ENCODE measurements around the gene RPL28. TPM values are rescaled to one million over a fixed set of nuclear protein-coding genes. Genes with fewer than 3 reads are reported as not detected.

Gene RPL28
- total RNA-seq, 1 donor from 2014 or later, result 1,166 TPM

DNA sequence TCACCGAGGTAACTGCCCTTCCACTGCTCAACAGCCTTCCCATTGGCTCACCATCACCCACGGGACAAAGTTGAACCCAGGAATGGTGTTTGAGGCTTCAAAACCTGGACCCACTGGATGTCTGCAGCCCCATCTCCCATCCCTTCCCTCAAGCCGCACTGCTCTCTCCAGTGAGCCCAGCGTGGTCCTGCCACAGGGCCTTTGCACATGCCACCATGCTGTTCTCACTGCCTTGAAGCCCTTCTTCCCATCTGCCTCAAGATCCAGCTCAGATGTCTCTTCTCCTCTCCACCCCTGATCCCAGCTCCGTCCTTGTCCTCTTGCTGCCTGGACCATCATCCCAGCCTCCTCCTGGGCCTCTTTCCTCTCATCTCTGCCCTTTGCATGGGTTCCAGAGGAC is 53.3 kb downstream of the RPL28 start:
- TF ChIP-seq POLR2AphosphoS5 (IDR thresholded peaks at IDR 0.05; ENCODE audit: insufficient read depth in 1 of 2, low read depth in 1 of 2) (no peak), POLR2A (IDR thresholded peaks at IDR 0.05) (no peak)
- TF ChIP-seq, protein P1, sequence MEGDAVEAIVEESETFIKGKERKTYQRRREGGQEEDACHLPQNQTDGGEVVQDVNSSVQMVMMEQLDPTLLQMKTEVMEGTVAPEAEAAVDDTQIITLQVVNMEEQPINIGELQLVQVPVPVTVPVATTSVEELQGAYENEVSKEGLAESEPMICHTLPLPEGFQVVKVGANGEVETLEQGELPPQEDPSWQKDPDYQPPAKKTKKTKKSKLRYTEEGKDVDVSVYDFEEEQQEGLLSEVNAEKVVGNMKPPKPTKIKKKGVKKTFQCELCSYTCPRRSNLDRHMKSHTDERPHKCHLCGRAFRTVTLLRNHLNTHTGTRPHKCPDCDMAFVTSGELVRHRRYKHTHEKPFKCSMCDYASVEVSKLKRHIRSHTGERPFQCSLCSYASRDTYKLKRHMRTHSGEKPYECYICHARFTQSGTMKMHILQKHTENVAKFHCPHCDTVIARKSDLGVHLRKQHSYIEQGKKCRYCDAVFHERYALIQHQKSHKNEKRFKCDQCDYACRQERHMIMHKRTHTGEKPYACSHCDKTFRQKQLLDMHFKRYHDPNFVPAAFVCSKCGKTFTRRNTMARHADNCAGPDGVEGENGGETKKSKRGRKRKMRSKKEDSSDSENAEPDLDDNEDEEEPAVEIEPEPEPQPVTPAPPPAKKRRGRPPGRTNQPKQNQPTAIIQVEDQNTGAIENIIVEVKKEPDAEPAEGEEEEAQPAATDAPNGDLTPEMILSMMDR (IDR thresholded peaks at IDR 0.05), result no peak
- Histone ChIP-seq H3K4me3 (no peak overlapping the region), H3K4me1 (peaks cover 20% of the 10 kb centered on the region), H3K27ac (no peak overlapping the region), H3K9me3 (no peaks in the 10 kb centered on the region), H3K27me3 (peaks cover 21% of the 10 kb centered on the region), H3K36me3 (no peaks in the 10 kb centered on the region)
- DNase-seq (ENCODE audit: extremely low spot score in 2 of 2), result no peak
- intact Hi-C loops (cut with DNase I), result no loop called here

DNA sequence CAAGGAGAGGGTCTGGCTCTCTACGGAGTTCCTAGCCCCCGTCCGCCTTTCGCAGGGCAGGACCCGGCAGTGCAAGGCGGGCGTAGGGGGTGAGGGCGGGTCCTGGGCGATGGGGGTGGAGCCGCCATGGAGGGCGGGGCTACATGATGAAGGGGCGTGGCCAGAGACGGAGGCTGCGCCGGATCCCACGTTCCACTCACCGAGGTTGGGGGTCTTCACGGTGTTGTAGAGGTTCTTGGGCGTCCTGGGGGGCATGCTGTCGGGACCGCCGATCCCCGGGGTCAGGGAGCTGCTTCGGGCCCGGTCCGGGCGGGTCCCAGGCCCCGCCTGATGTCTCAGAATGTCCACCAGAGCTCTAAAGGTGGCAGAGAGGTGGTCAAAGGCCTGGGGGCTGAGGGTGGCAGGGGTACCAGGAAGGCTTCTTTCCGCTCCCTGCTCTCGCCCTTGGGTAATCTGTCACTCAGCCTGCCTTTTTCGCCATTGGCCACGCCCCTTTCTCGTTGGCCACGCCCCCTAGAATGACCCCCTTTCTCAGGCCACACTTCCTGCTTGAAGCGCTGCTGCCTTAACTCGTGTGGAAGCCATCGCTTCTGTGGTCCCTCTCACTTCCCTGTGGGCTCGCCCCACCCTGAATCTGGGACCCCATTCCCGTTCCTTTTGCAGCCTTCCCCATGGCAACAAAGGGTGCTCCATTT is 54.8 kb downstream of the RPL28 start:
- peaks cover 20% of the 10 kb centered on the region for H3K4me1 ChIP-seq
- H3K27ac ChIP-seq, result no peak overlapping the region
- no peaks in the 10 kb centered on the region for H3K36me3 ChIP-seq
- TF ChIP-seq POLR2A (IDR thresholded peaks at IDR 0.05), result no peak
- no peak for TF ChIP-seq POLR2AphosphoS5 (IDR thresholded peaks at IDR 0.05; ENCODE audit: insufficient read depth in 1 of 2, low read depth in 1 of 2)
- TF ChIP-seq, protein P1 (IDR thresholded peaks at IDR 0.05), result no peak
- intact Hi-C loops (cut with DNase I), result no loop called here
- H3K9me3 ChIP-seq, result no peaks in the 10 kb centered on the region
- peaks cover 21% of the 10 kb centered on the region for H3K27me3 ChIP-seq
- no peak overlapping the region for H3K4me3 ChIP-seq
- DNase-seq (ENCODE audit: extremely low spot score in 2 of 2), result no peak

DNA sequence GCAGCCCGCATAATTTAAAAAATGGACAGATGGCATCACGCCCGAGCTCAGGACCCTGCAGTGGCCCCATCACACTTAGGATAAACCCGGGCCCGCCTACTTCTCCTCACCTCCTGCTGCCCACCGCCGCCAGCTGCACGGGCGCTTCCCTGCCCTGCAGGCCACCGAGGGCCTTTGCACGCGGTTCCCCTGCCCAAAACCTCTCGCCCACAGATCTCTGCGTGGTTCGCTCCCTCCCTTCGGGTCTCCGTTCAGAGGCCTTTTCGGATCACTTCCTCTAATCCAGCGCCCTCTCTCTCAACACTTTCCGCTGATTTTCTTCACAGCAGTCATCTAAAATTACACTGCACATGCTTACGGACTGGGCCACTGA is 55.6 kb downstream of the RPL28 start:
- no peak for TF ChIP-seq POLR2AphosphoS5 (IDR thresholded peaks at IDR 0.05; ENCODE audit: insufficient read depth in 1 of 2, low read depth in 1 of 2)
- TF ChIP-seq POLR2A (IDR thresholded peaks at IDR 0.05), result no peak
- TF ChIP-seq, protein P1 (IDR thresholded peaks at IDR 0.05), result no peak
- H3K4me1 ChIP-seq, result peaks cover 20% of the 10 kb centered on the region
- no peak overlapping the region for H3K27ac ChIP-seq
- H3K4me3 ChIP-seq, result no peak overlapping the region
- H3K27me3 ChIP-seq, result peaks cover 21% of the 10 kb centered on the region
- DNase-seq (ENCODE audit: extremely low spot score in 2 of 2), result no peak
- intact Hi-C loops (cut with DNase I), result no loop called here
- H3K36me3 ChIP-seq, result no peaks in the 10 kb centered on the region
- H3K9me3 ChIP-seq, result no peaks in the 10 kb centered on the region

DNA sequence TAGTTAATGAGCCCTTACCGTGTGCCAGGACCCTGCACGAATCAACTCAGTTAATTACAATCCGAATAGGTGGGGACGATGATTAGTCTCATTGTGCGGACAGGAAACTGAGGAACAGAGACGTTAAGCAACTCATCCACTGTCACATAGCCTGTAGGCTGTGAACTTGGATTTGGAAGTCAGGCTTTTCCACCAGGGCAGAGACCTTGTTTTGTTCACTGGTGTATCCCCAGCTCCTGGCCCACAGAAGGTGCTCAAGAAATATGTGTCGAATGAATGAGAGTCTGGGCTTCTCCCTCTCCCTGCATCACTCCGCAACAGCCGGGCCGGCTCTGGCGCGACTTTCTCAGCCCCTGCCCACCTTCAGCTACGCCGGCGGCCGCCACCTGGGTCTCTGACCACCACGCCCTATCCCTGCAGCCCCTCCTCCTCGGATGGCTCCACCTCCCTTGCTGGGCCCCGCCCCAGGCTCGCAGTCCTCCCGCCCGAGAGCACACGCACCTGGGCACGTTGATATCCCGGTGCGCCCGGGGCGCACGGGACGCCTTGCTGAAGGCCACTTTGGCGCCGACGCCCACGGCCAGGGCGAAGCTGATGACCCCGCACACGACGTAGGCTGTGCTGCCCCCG is 56.1 kb downstream of the RPL28 start:
- Histone ChIP-seq H3K9me3 (no peaks in the 10 kb centered on the region), H3K36me3 (no peaks in the 10 kb centered on the region), H3K27me3 (peaks cover 21% of the 10 kb centered on the region), H3K4me1 (peaks cover 20% of the 10 kb centered on the region), H3K27ac (no peak overlapping the region), H3K4me3 (no peak overlapping the region)
- intact Hi-C loops (cut with DNase I), result no loop called here
- TF ChIP-seq POLR2A (IDR thresholded peaks at IDR 0.05), result no peak
- TF ChIP-seq, protein P1 (IDR thresholded peaks at IDR 0.05), result no peak
- no peak for TF ChIP-seq POLR2AphosphoS5 (IDR thresholded peaks at IDR 0.05; ENCODE audit: insufficient read depth in 1 of 2, low read depth in 1 of 2)
- DNase-seq (ENCODE audit: extremely low spot score in 2 of 2), result no peak

DNA sequence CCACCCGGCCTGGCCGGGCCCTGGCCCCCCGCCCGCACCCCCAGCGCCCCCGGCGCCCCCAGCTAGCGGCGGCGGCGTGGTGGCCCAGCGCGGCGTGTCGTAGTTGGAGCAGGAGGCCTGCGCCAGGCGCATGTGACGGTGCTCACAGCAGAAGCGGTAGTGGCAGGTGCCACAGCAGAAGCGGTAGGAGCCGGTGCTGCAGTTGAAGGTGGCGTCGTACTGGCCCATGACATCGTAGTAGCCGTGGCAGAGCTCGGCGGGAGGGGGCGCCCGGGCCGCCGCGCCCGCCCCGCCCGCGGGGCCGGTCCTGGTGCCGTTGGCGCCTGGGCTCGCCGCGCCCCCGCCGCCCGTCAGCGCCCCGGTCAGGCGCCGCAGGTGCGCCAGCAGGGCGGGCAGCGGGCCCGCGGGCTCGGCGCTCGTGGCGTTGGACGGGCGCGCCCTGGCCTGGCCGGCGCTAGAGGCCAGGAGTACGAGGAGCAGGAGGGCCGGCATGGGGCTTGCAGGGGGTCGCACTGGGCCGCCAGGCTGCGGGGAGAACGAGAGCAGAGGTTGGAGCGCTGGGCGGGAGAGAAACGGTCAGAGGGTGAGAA is 56.7 kb downstream of the RPL28 start:
- Histone ChIP-seq H3K4me3 (no peak overlapping the region), H3K27ac (no peak overlapping the region), H3K27me3 (peaks cover 21% of the 10 kb centered on the region), H3K9me3 (no peaks in the 10 kb centered on the region), H3K36me3 (no peaks in the 10 kb centered on the region), H3K4me1 (peaks cover 22% of the 10 kb centered on the region)
- intact Hi-C loops (cut with DNase I), result no loop called here
- DNase-seq (ENCODE audit: extremely low spot score in 2 of 2), result no peak
- TF ChIP-seq POLR2AphosphoS5 (IDR thresholded peaks at IDR 0.05; ENCODE audit: insufficient read depth in 1 of 2, low read depth in 1 of 2), result no peak
- TF ChIP-seq, protein P1 (IDR thresholded peaks at IDR 0.05), result no peak
- no peak for TF ChIP-seq POLR2A (IDR thresholded peaks at IDR 0.05)

Measured in vagina (tissue), 2 donors.